Mesenteric fat pad (tissue), 1 donor: Measurements from ENCODE around the gene NDUFV2. TPM values are rescaled to one million over a fixed set of nuclear protein-coding genes. Genes with fewer than 3 reads are reported as not detected.
A peak's percentile ranks its signal among the peaks of the same experiment; 100 is the strongest.

Source experiments
- DNase-seq: peaks from one replicate; pipeline ENCODE4 v3.0.0-alpha.2; 2020; ENCODE audit warnings: low spot score
- long read RNA-seq: library from polyadenylated mRNA; unstranded; transcript quantifications from one replicate; pipeline ENCODE4 v2.0.0, GENCODE V29; 2020
- total RNA-seq: library from RNA; stranded (reverse); fragmentation: NEBNext Ultra II Directional; extraction: Animal tissue kit (Norgen Biotek cat#: 25700); gene quantifications from one replicate; pipeline ENCODE4 v1.2.1, GENCODE V29; 2021
- donor health status: DM: yes; HTN: yes; CAD: no.

The NDUFV2 gene
- total RNA-seq: 138 TPM
- long read RNA-seq, transcript NDUFV2-201 (8 exons, 930 nt): major isoform, 85 of 92 reads
- long read RNA-seq, partial matches to known transcripts: 2 of 92 reads
- long read RNA-seq, other reads (novel, unspliced or antisense): 4 of 92 reads

GRCh38 chr18:9102508-9103375, at the start of gene NDUFV2:
TSS of gene NDUFV2 (plus strand) at chr18:9102699. CDS start at chr18:9102744, 45 bp downstream.
- peak; percentile 100 for DNase-seq

GRCh38 chr18:9053814-9054213, 48.7 kb upstream of the NDUFV2 start:
- DNase-seq: no peak

GRCh38 chr18:9055185-9055584, 47.3 kb upstream of the NDUFV2 start:
- DNase-seq: no peak

GRCh38 chr18:9055626-9056025, 46.9 kb upstream of the NDUFV2 start:
- no peak for DNase-seq

GRCh38 chr18:9057646-9058045, 44.9 kb upstream of the NDUFV2 start:
- DNase-seq: no peak

- DNase-seq: no peak
Observed at GRCh38 chr18:9058406-9058805, 44.1 kb upstream of the NDUFV2 start.

GRCh38 chr18:9062418-9062751, 40.1 kb upstream of the NDUFV2 start:
- no peak for DNase-seq

- DNase-seq: no peak
Observed at GRCh38 chr18:9065864-9066263, 36.6 kb upstream of the NDUFV2 start.

GRCh38 chr18:9066358-9066757, 36.1 kb upstream of the NDUFV2 start:
- DNase-seq: no peak

GRCh38 chr18:9066817-9067306, 35.6 kb upstream of the NDUFV2 start:
- no peak for DNase-seq

- DNase-seq: no peak
Observed at GRCh38 chr18:9067823-9068222, 34.7 kb upstream of the NDUFV2 start.

GRCh38 chr18:9068346-9068745, 34.2 kb upstream of the NDUFV2 start:
- no peak for DNase-seq

- DNase-seq: no peak
Observed at GRCh38 chr18:9069601-9070000, 32.9 kb upstream of the NDUFV2 start.

GRCh38 chr18:9070212-9070611, 32.3 kb upstream of the NDUFV2 start:
- DNase-seq: no peak

GRCh38 chr18:9079818-9080528, 22.5 kb upstream of the NDUFV2 start:
- DNase-seq: no peak

- no peak for DNase-seq
Observed at GRCh38 chr18:9081940-9082339, 20.6 kb upstream of the NDUFV2 start.

GRCh38 chr18:9082711-9083510, 19.6 kb upstream of the NDUFV2 start:
- no peak for DNase-seq

GRCh38 chr18:9086015-9086414, 16.5 kb upstream of the NDUFV2 start:
- no peak for DNase-seq

- no peak for DNase-seq
Observed at GRCh38 chr18:9086624-9087023, 15.9 kb upstream of the NDUFV2 start.

- DNase-seq: no peak
Observed at GRCh38 chr18:9087144-9087543, 15.4 kb upstream of the NDUFV2 start.

- no peak for DNase-seq
Observed at GRCh38 chr18:9088252-9088651, 14.2 kb upstream of the NDUFV2 start.
